Activated CD8-positive, alpha-beta memory T cell treated with anti-CD3 and anti-CD28 coated beads, Interleukin-2, amount 10 ng/mL, durations not matched to agents 7 days and 5 days (primary cell): Measurements from ENCODE around the gene SMIM12. TPM values are rescaled to one million over a fixed set of nuclear protein-coding genes. Genes with fewer than 3 reads are reported as not detected.

Experiments
- ATAC-seq: fragments of 150-1000 bp; cut with Tn5 transposase; one replicate; pipeline ENCODE4 v1.10.0; 2021; ENCODE audit warnings: moderate library complexity
- CTCF ChIA-PET: fragments of 350-600 bp; sonication (Branson Sonifier 250); formaldehyde crosslinking; loops from one replicate; lab custom pipeline; 2021; ENCODE audit warnings: antibody characterized with exemption; lab: Charles Lee
- DNase-seq: peaks from one replicate; pipeline ENCODE4 v3.0.0-alpha.2; 2020
- H3K27ac Mint-ChIP-seq: one replicate; pipeline ENCODE4 v1.8.0; 2021; ENCODE audit warnings: mild to moderate bottlenecking, mixed read lengths
- H3K27me3 Mint-ChIP-seq: one replicate; pipeline ENCODE4 v1.8.0; 2021; ENCODE audit warnings: mixed read lengths
- H3K36me3 Mint-ChIP-seq: one replicate; pipeline ENCODE4 v1.8.0; 2021; ENCODE audit warnings: mild to moderate bottlenecking, mixed read lengths
- H3K4me1 Mint-ChIP-seq: one replicate; pipeline ENCODE4 v1.8.0; 2021; ENCODE audit warnings: mixed read lengths
- H3K4me3 Mint-ChIP-seq: one replicate; pipeline ENCODE4 v1.8.0; 2021; ENCODE audit warnings: mild to moderate bottlenecking, moderate library complexity, mixed read lengths
- H3K9me3 Mint-ChIP-seq: one replicate; pipeline ENCODE4 v1.8.0; 2022; ENCODE audit warnings: low read depth, mixed read lengths
- total RNA-seq, 2 experiments: library from RNA; stranded (reverse); gene quantifications; one replicate each; pipeline ENCODE4 v1.2.3, GENCODE V29; 2021

The SMIM12 gene, protein sequence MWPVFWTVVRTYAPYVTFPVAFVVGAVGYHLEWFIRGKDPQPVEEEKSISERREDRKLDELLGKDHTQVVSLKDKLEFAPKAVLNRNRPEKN
- 10 to 100 TPM; 52.7 to 67.2 TPM for total RNA-seq

DNA sequence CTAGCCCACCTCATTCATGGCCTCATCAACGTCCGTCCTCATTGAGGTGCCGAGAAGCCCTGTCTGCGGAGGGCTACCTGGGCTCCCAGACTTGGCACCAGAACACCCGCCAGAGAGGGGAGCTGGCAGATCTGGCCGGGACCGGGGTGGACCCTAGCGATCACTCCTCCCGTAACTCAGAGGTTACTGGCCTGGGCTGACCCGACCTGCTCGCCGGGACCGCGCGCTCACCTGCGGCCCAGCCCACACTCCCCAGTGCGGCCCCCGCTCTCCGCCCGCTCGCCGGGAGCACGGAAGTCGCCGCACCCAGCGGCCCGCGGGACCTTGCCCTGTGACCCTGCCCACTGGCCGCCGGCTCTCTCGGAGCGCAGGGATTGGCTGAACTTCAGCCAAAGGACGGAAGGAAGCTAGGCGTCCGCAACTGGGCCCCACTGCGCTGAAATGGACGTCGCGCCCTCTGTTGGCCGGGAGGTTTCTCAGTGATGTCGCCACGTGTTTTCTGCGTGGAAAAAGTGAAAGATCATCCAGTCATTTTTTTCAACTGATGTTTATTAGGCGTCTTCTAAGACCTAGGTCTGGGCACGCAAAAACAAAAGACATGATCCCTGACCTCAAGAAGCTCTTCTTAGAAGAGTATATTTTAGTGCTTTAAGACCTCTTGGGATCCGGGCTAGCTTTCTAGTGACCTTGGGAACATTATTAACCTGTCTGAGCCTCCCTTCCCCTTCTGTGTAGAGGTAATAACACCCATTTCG lies at the start of gene SMIM12:
Gene SMIM12, minus strand, starts transcription at position 304 of the 755 bp plus-strand sequence. CDS start 3,772 bp downstream, outside the sequence.
- DNase-seq (peak; percentile 95), ATAC-seq (peak; percentile 95)
- Mint-ChIP-seq H3K27me3 (no peaks in the 10 kb centered on the region), H3K36me3 (peaks cover 12% of the 10 kb centered on the region), H3K27ac (peak within 1 kb of the TSS; percentile 90), H3K4me3 (peak within 1 kb of the TSS; percentile 90), H3K4me1 (peaks cover 61% of the 10 kb centered on the region), H3K9me3 (no peaks in the 10 kb centered on the region)
- CTCF ChIA-PET = interaction anchor here (1.0 to 2.5 kb wide), 9 partner anchors 9 to 591 kb away, joined by 3 to 10 read pairs (median 5); partner anchors contain the start of genes SFPQ and TMEM35B

DNA sequence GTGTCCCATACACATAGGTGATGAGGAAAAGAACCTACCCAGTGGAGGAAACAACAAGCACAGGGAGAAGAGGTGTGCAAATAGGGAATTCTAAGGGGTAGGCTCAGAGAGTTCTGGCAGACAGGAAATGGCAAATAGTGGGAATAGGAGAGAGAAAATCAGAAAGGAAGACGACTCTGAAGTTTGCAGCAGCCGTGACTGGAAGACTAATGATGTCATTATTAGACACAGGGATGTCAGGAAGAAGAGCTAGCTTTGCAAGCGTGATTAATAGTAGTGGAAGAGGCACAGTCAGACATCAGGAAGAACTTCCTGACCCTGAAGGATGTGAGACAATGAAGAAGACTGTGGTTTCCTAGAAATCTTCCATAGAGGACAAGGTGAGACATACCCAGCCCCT lies 48.8 kb upstream of the SMIM12 start:
- Mint-ChIP-seq H3K36me3 (no peaks in the 10 kb centered on the region), H3K9me3 (no peaks in the 10 kb centered on the region), H3K4me1 (no peaks in the 10 kb centered on the region), H3K27ac (no peak overlapping the region), H3K4me3 (no peak overlapping the region), H3K27me3 (peaks cover 3% of the 10 kb centered on the region)
- DNase-seq (no peak), ATAC-seq (no peak)
- CTCF ChIA-PET = interaction anchor here (1.3 kb wide), 1 partner anchor 18 kb away, joined by 3 read pairs; no protein-coding TSS in a partner anchor

DNA sequence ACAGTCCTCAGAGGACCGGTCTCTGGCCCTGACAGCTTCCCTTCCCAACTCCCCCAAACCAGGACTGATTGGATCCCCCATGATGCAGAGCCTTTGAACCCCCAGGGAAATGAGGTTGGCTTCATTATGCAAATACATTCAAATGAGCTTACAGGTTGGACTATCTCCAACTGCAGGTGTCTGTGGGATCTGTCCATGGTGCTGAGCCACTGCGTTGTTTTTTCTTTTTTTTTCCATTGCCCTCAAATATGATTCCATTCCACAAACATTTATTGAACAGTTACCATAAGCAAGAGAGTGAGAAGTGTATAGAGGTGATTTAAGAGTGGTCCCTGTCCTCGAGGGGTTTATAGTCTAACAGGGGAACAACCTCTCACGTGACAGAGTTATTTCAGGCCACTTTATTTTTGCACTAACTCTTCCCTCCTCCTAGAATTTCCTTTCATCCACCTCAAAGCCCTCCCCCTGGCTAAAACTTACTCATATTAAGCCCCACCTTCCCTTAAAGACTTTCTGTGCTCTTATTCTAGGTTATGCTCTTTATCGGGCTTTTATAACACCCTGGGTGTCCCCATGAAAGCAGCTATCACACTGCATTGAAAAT lies 48.0 kb upstream of the SMIM12 start:
- no peaks in the 10 kb centered on the region for H3K4me1 Mint-ChIP-seq
- no peak for DNase-seq

DNA sequence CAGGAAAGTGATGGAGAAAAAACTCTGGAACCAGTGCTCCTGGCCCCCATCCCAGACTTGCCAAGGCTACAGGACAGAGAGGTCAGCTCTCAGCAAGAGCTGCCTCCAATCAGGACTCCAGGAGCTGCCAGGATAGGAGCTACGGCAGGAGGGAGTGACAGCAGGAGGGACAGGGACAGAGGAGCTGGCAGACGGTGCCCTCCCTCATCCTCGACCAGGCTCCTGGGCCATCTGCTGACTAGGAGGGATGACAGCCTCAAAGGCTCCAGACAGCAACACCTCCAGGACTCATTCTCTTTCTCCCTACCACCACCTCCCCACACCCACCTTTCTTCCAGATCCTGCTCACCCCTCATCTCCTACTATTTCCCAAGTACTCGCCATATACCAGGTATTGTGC lies 47.2 kb upstream of the SMIM12 start:
- H3K27me3 Mint-ChIP-seq = peaks cover under 1% of the 10 kb centered on the region
- no peaks in the 10 kb centered on the region for H3K4me1 Mint-ChIP-seq
- no peaks in the 10 kb centered on the region for H3K36me3 Mint-ChIP-seq
- no peak overlapping the region for H3K27ac Mint-ChIP-seq
- no peaks in the 10 kb centered on the region for H3K9me3 Mint-ChIP-seq
- no peak overlapping the region for H3K4me3 Mint-ChIP-seq
- ATAC-seq (no peak), DNase-seq (no peak)
- CTCF ChIA-PET = no interaction called here

More for the DNA sequence above, 48.0 kb upstream of the SMIM12 start:
- CTCF ChIA-PET = interaction anchor here (1.3 kb wide), 1 partner anchor 19 kb away, joined by 3 read pairs; no protein-coding TSS in a partner anchor
- H3K36me3 Mint-ChIP-seq = no peaks in the 10 kb centered on the region
- peaks cover under 1% of the 10 kb centered on the region for H3K27me3 Mint-ChIP-seq
- H3K4me3 Mint-ChIP-seq = no peak overlapping the region
- no peaks in the 10 kb centered on the region for H3K9me3 Mint-ChIP-seq
- H3K27ac Mint-ChIP-seq = no peak overlapping the region
- no peak for ATAC-seq

DNA sequence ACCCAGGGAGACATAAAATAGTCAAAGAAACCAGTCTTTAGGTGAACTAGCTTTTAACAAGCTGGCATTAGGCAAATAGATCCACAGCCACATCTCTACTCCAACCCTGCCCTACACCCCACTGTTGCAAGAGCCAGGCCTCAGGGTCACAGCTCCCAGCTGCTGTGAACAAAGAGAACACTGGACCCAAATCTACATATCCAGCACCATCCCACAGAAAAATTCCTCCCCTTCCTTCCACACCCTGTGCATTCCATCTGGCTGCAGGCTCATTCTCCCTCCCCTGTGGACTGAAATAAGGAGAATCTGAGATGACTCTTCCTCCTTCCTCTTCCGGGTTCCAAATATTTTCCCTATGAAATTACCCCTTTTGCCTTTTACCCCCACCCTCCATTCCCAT lies 46.7 kb upstream of the SMIM12 start:
- DNase-seq (no peak), ATAC-seq (no peak)
- peaks cover 4% of the 10 kb centered on the region for H3K27me3 Mint-ChIP-seq
- H3K27ac Mint-ChIP-seq = no peak overlapping the region
- H3K9me3 Mint-ChIP-seq = no peaks in the 10 kb centered on the region
- H3K4me1 Mint-ChIP-seq = no peaks in the 10 kb centered on the region
- no peaks in the 10 kb centered on the region for H3K36me3 Mint-ChIP-seq
- H3K4me3 Mint-ChIP-seq = no peak overlapping the region
- CTCF ChIA-PET = no interaction called here

DNA sequence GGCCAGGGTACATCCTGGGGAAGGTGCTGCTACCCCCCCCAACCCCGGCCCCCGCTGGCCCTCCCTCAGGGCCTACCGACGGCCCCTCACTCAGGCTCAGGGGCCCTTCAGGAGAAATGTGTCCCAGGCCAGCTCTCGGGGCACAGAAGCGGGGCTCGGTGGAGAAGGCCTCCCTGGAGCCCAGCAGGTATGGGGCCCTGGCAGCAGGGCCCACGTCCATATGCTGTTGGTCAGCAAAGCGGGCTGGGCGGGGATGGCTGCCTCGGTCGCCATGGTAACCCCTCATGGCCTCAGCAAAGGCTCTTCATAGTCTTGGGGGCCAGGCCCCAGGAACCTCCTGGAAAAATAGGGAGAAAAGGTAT lies 45.5 kb upstream of the SMIM12 start:
- no peak overlapping the region for H3K4me3 Mint-ChIP-seq
- no peak overlapping the region for H3K27ac Mint-ChIP-seq
- H3K4me1 Mint-ChIP-seq = no peaks in the 10 kb centered on the region
- no peak for ATAC-seq
- H3K27me3 Mint-ChIP-seq = peaks cover 4% of the 10 kb centered on the region
- DNase-seq = peak; percentile 33
- CTCF ChIA-PET = interaction anchor here (0.6 kb wide), 1 partner anchor 94 kb away, joined by 3 read pairs; no protein-coding TSS in a partner anchor
- H3K9me3 Mint-ChIP-seq = no peaks in the 10 kb centered on the region
- no peaks in the 10 kb centered on the region for H3K36me3 Mint-ChIP-seq

DNA sequence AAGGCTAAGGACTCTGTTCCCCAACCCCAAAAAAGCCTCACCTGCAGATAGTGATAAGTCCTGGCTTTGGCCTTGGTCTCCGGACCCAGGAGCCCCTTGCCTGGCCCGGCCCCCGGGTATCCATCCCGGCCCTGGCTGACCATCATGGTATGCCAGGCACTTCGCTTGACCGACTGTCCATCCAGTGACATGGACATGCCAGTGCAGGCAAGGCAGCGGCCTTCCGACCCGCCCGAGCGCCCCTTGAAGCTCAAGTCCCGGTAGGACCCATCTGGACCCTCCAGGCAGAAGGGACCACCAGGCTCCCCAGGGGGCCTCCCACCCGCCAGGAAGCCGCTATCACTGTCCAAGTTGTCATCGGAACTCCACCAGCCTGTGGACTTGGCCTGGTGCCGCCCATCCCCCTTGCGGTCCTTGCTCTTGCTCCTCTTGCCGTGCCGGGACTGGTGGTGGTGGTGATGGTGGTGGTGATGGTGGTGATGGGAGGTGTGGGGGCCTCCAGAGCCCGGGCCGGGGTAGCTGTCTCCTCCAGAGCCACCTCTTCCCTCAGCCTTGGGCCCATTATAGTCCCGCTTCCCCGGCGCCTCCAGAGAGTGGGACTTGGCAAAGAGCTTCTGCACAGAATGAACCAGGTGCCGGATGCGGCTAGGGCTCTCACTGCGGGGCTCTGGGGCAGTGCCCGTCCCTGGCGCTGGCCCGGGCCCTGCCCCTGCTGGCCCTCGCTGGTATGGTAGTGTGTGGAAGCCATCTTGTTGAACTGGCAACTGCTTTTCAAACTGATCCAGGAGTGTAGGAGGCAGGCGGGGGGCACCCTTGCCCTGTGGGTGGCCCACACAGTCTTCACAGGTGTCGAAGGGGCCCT lies 44.9 kb upstream of the SMIM12 start:
- Mint-ChIP-seq H3K9me3 (no peaks in the 10 kb centered on the region), H3K4me1 (no peaks in the 10 kb centered on the region), H3K27ac (no peak overlapping the region), H3K4me3 (no peak overlapping the region), H3K27me3 (peaks cover 4% of the 10 kb centered on the region), H3K36me3 (no peaks in the 10 kb centered on the region)
- ATAC-seq (no peak), DNase-seq (peak; percentile 35)
- CTCF ChIA-PET = interaction anchor here (0.6 kb wide), 1 partner anchor 93 kb away, joined by 3 read pairs; no protein-coding TSS in a partner anchor

DNA sequence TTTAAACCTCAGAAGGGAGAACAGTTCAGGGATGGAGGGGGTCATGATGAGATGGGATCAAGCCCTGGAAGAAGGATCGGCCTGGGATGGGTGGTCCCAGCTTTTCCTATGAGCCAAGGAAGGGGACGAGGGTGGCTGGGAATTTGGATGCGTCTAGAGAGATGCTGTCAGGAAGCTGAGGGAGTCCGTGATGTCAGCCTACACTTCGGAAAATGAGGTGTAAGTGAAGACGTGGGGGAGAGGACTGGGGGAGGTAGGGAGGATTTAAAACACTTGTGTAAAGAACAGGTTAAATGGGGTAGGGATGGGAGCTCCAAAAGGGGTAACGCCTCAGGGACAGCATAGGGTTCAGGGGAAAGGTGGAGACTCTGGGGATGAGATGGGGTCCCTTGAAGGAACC lies 42.4 kb upstream of the SMIM12 start:
- H3K27ac Mint-ChIP-seq = no peak overlapping the region
- no peaks in the 10 kb centered on the region for H3K4me1 Mint-ChIP-seq
- CTCF ChIA-PET = no interaction called here
- peaks cover 10% of the 10 kb centered on the region for H3K27me3 Mint-ChIP-seq
- no peaks in the 10 kb centered on the region for H3K9me3 Mint-ChIP-seq
- ATAC-seq (no peak), DNase-seq (peak; percentile 11)
- no peak overlapping the region for H3K4me3 Mint-ChIP-seq
- no peaks in the 10 kb centered on the region for H3K36me3 Mint-ChIP-seq

DNA sequence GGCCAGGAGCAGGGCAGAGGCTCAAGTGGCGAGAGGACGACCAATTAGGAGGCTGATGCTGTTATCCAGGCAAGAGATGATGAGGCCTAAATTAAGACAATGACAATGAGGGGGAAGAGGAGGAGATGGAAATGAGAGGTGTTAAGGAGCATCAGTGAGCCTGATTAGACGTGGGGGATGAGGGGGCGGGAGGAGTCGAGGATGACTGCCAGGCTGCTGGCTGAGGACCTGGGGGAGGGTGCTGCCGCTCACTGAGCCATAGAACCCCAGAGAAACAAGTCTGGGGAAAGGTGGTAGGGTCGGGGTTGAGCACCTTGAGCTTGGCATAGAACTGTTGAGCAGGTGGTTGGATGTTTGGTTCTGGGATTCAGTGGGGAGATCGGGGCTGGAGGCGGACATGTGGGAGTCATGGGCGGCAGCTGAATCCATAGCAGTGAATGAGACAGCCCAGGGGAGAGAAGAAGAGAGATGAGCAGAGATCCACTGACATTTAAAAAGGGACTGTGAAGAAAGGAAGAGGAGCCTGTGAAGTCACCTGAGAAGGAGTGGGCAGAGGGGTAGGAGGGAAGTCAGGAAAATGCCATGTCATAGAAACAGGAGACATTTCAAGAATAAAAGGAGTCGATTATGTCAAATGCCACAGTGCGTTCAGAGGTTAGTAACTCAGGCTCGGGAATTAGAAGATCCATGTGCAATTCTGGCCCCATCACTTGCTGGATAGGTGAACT lies 41.4 kb upstream of the SMIM12 start:
- DNase-seq = peak; percentile 14
- H3K9me3 Mint-ChIP-seq = no peaks in the 10 kb centered on the region
- no peak overlapping the region for H3K27ac Mint-ChIP-seq
- H3K4me3 Mint-ChIP-seq = no peak overlapping the region
- CTCF ChIA-PET = no interaction called here
- H3K27me3 Mint-ChIP-seq = peaks cover 10% of the 10 kb centered on the region
- no peak for ATAC-seq
- H3K4me1 Mint-ChIP-seq = no peaks in the 10 kb centered on the region
- H3K36me3 Mint-ChIP-seq = no peaks in the 10 kb centered on the region

DNA sequence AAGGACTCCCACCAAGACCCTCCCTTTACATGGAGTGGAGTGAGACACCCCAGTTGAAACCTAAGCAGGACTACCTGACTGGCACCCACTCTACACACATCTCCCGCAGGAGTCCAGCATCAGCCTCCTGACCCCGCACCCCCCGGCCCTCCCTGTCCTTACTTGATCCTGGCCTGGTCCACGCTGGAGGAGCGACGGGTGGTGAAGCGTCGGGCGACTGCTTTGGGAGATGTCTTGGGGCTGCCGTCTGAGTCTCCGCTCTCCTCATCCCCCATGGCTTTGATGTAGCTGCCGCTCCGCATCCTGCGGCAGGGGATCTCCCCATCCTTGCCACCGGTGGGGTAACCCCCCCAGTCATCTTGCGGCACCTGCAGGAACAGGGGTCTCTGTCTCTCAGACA lies 40.4 kb upstream of the SMIM12 start:
- CTCF ChIA-PET = no interaction called here
- H3K4me3 Mint-ChIP-seq = no peak overlapping the region
- no peaks in the 10 kb centered on the region for H3K9me3 Mint-ChIP-seq
- no peak overlapping the region for H3K27ac Mint-ChIP-seq
- no peaks in the 10 kb centered on the region for H3K4me1 Mint-ChIP-seq
- ATAC-seq (no peak), DNase-seq (peak; percentile 1)
- peaks cover 10% of the 10 kb centered on the region for H3K27me3 Mint-ChIP-seq
- H3K36me3 Mint-ChIP-seq = no peaks in the 10 kb centered on the region

DNA sequence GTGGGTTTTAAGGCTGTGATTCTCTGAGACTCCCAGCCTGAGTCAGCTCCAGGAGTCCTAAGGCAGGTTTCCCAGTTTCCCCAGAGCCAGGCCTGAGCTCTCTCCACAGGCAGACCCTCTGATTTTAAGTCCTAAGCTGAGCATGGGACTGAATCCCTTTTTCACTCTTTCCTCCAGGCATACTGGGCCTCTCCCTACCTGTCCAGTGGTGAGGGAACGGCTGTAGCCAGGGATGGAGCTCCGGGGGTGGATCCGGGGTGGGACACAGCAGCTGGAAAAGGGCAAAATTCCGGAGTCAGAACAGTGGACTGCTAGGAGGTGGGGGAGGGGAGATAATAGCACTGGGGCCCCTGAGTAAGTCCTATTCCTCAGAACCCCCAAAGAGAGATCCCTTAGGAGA lies 39.9 kb upstream of the SMIM12 start:
- Mint-ChIP-seq H3K27me3 (peaks cover 10% of the 10 kb centered on the region), H3K4me1 (no peaks in the 10 kb centered on the region), H3K27ac (no peak overlapping the region), H3K9me3 (no peaks in the 10 kb centered on the region), H3K4me3 (no peak overlapping the region), H3K36me3 (no peaks in the 10 kb centered on the region)
- CTCF ChIA-PET = no interaction called here
- DNase-seq = peak; percentile 18
- ATAC-seq = no peak

DNA sequence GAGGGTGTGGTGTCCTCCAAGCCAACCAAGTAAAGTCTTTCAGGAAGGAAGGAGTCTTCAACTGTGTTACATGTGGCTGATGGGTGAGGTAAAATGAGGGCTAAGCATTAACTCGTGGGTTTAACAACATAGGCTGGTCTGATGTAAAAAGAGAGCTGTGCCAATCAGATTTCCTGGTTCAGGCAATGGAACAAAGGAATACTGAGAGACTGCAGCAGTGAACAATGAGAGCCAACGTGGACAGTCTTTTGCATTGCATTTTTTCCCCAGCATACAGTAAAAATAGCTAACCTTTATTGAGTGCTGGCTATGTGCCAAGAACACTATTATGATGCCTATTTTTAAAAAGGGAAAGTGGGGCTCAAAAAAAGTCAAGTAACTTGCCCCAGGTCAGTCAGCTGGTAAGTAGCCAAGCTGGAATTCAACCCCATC lies 38.8 kb upstream of the SMIM12 start:
- Mint-ChIP-seq H3K36me3 (no peaks in the 10 kb centered on the region), H3K4me1 (no peaks in the 10 kb centered on the region), H3K4me3 (no peak overlapping the region), H3K27ac (no peak overlapping the region), H3K9me3 (no peaks in the 10 kb centered on the region), H3K27me3 (peaks cover 13% of the 10 kb centered on the region)
- peak; percentile 8 for DNase-seq
- ATAC-seq = no peak
- CTCF ChIA-PET = no interaction called here
